Vagina (tissue), 2 donors: Measurements from ENCODE around the gene PSAP. TPM values are rescaled to one million over a fixed set of nuclear protein-coding genes. Genes with fewer than 3 reads are reported as not detected.

Experiments
- DNase-seq, 2 donors: peaks; one replicate each; pipeline ENCODE4 v3.0.0-alpha.2; 2017; ENCODE audit errors: extremely low spot score in 2 of 2
- H3K27ac ChIP-seq: fragments of 200-600 bp; sonication (generic); one replicate; pipeline ENCODE4 v1.5.1; 2019
- H3K27me3 ChIP-seq: fragments of 200-600 bp; sonication (generic); one replicate; pipeline ENCODE4 v1.5.1; 2019
- H3K36me3 ChIP-seq, 2 donors: fragments of 200-600 bp; sonication (generic); one replicate each; pipeline ENCODE4 v1.5.1; 2017 to 2019
- H3K4me1 ChIP-seq: fragments of 200-600 bp; sonication (generic); one replicate; pipeline ENCODE4 v1.5.1; 2019
- H3K4me3 ChIP-seq, 2 donors: fragments of 200-600 bp; sonication (generic); 1 replicate in 1 of 2; 2 replicates in 1 of 2; pipeline ENCODE4 v1.5.1; 2016 to 2019
- H3K9me3 ChIP-seq: fragments of 200-600 bp; sonication (generic); one replicate; pipeline ENCODE4 v1.5.1; 2019
- POLR2A ChIP-seq, 2 donors: fragments of 450-650 bp; IDR thresholded peaks; one replicate each; pipeline ENCODE4 v1.6.1; 2017; ENCODE audit warnings: antibody characterized with exemption in 2 of 2, mild to moderate bottlenecking in 2 of 2, moderate library complexity in 2 of 2
- POLR2AphosphoS5 ChIP-seq, 2 donors: sonication (generic); formaldehyde crosslinking; IDR thresholded peaks; one replicate each; pipeline ENCODE4 v1.9.0; 2017; ENCODE audit warnings: antibody characterized with exemption in 2 of 2, mild to moderate bottlenecking in 2 of 2, low read depth in 1 of 2; ENCODE audit not compliant: insufficient read depth in 1 of 2
- intact Hi-C: fragments of 100-400 bp; cut with DNase I; formaldehyde crosslinking; loops from one replicate; pipeline ENCODE4 v1.15.1; 2023
- total RNA-seq: library from RNA; depleted of rRNA; stranded (reverse); fragments of >200 nt; gene quantifications from one replicate; pipeline ENCODE4 v1.2.3, GENCODE V29; 2016
- TF ChIP-seq, protein P1 (sequence below), 3 experiments: fragments of 450-650 bp in 2 of 3; fragments of 200-600 bp in 1 of 3; sonication (generic) in 1 of 3; IDR thresholded peaks; one replicate each; pipeline ENCODE4 v1.5.1; 2017 to 2019; ENCODE audit warnings: antibody characterized with exemption in 3 of 3, mild to moderate bottlenecking in 2 of 3, moderate library complexity in 2 of 3

The PSAP gene
- total RNA-seq, 1 donor from 2014 or later = 680 TPM

GRCh38 chr10:71837098-71837827, 13.8 kb downstream of the PSAP start:
- no peaks in the 10 kb centered on the region for H3K27me3 ChIP-seq
- H3K4me3 ChIP-seq = no peak overlapping the region
- TF ChIP-seq, protein P1, sequence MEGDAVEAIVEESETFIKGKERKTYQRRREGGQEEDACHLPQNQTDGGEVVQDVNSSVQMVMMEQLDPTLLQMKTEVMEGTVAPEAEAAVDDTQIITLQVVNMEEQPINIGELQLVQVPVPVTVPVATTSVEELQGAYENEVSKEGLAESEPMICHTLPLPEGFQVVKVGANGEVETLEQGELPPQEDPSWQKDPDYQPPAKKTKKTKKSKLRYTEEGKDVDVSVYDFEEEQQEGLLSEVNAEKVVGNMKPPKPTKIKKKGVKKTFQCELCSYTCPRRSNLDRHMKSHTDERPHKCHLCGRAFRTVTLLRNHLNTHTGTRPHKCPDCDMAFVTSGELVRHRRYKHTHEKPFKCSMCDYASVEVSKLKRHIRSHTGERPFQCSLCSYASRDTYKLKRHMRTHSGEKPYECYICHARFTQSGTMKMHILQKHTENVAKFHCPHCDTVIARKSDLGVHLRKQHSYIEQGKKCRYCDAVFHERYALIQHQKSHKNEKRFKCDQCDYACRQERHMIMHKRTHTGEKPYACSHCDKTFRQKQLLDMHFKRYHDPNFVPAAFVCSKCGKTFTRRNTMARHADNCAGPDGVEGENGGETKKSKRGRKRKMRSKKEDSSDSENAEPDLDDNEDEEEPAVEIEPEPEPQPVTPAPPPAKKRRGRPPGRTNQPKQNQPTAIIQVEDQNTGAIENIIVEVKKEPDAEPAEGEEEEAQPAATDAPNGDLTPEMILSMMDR (IDR thresholded peaks at IDR 0.05) = no peak
- no peak for TF ChIP-seq POLR2A (IDR thresholded peaks at IDR 0.05)
- TF ChIP-seq POLR2AphosphoS5 (IDR thresholded peaks at IDR 0.05; ENCODE audit: insufficient read depth in 1 of 2, low read depth in 1 of 2) = no peak
- H3K9me3 ChIP-seq = no peaks in the 10 kb centered on the region
- DNase-seq = no peak
- intact Hi-C loops = loop anchor here (5.0 kb wide), 1 partner anchor 50 kb away; no protein-coding TSS in a partner anchor
- peaks cover 95% of the 10 kb centered on the region for H3K4me1 ChIP-seq
- peaks cover 0 to 13% of the 10 kb centered on the region in 2 donors for H3K36me3 ChIP-seq
- peak overlapping the region; percentile 71 for H3K27ac ChIP-seq

DNA sequence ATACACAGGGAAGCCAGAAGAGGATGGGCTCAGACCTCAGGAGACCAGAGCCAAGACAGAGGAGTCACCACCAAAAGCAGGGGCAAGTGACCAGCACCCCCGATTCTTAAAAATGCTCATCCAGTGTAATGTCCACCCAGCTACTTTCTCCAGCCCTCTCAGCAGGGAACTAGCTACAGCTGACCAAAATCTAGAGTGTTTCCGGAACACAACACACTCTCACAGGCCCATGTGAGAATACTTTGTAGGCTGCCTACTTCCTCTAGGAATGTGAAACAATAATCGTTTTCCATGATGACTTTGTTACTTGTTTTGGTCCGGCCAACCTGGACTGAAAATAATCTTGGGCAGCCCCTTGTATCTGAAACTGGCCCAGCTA, 14.5 kb downstream of the PSAP start:
- H3K4me3 ChIP-seq = no peak overlapping the region
- H3K27ac ChIP-seq = peak overlapping the region; percentile 71
- H3K4me1 ChIP-seq = peaks cover 92% of the 10 kb centered on the region
- intact Hi-C loops = loop anchor here (5.0 kb wide), 1 partner anchor 51 kb away; no protein-coding TSS in a partner anchor
- no peaks in the 10 kb centered on the region for H3K27me3 ChIP-seq
- no peaks in the 10 kb centered on the region for H3K9me3 ChIP-seq
- DNase-seq = no peak
- peaks cover 0 to 18% of the 10 kb centered on the region in 2 donors for H3K36me3 ChIP-seq
- TF ChIP-seq POLR2A (IDR thresholded peaks at IDR 0.05) = no peak
- no peak for TF ChIP-seq POLR2AphosphoS5 (IDR thresholded peaks at IDR 0.05; ENCODE audit: insufficient read depth in 1 of 2, low read depth in 1 of 2)
- TF ChIP-seq, protein P1 (IDR thresholded peaks at IDR 0.05) = no peak

GRCh38 chr10:71835671-71836595, 15.1 kb downstream of the PSAP start:
- intact Hi-C loops = loop anchor here (5.0 kb wide), 1 partner anchor 51 kb away; no protein-coding TSS in a partner anchor
- H3K27me3 ChIP-seq = no peaks in the 10 kb centered on the region
- no peak for DNase-seq
- no peaks in the 10 kb centered on the region for H3K9me3 ChIP-seq
- H3K27ac ChIP-seq = peak overlapping the region; percentile 71
- H3K36me3 ChIP-seq = peaks cover 0 to 25% of the 10 kb centered on the region in 2 donors
- H3K4me1 ChIP-seq = peaks cover 86% of the 10 kb centered on the region
- peak overlapping the region in 1 of 2 donors; percentile 21 for H3K4me3 ChIP-seq
- TF ChIP-seq, protein P1 (IDR thresholded peaks at IDR 0.05) = no peak
- TF ChIP-seq POLR2AphosphoS5 (IDR thresholded peaks at IDR 0.05; ENCODE audit: insufficient read depth in 1 of 2, low read depth in 1 of 2) (peak in 1 of 2 donors; percentile 14), POLR2A (IDR thresholded peaks at IDR 0.05) (no peak)

DNA sequence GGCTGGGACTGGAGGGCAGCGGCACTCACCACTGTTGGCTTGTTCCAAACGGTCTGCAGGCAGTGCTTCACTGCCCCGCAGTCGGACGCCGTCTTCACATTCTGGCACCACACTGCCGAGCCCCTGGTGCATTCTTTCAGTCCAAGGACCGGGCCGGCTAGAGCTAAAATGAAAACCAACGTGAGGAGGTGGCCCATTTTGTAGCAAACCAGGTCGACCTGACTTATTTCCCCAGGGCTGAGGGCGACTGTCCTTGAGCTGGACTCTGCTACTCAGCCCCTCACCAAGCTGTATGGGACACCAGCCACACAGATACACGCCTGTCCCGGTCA, 16.7 kb downstream of the PSAP start:
- intact Hi-C loops = no loop called here
- H3K36me3 ChIP-seq = peaks cover 0 to 41% of the 10 kb centered on the region in 2 donors

More for the DNA sequence above, 16.7 kb downstream of the PSAP start:
- no peak for TF ChIP-seq POLR2AphosphoS5 (IDR thresholded peaks at IDR 0.05; ENCODE audit: insufficient read depth in 1 of 2, low read depth in 1 of 2)
- TF ChIP-seq, protein P1 (IDR thresholded peaks at IDR 0.05) = no peak
- TF ChIP-seq POLR2A (IDR thresholded peaks at IDR 0.05) = no peak
- Histone ChIP-seq H3K27me3 (no peaks in the 10 kb centered on the region), H3K4me3 (no peak overlapping the region), H3K9me3 (no peaks in the 10 kb centered on the region), H3K4me1 (peaks cover 69% of the 10 kb centered on the region), H3K27ac (no peak overlapping the region)
- DNase-seq = no peak
